ENCODE results near the gene STK25.

Gene STK25

DNA sequence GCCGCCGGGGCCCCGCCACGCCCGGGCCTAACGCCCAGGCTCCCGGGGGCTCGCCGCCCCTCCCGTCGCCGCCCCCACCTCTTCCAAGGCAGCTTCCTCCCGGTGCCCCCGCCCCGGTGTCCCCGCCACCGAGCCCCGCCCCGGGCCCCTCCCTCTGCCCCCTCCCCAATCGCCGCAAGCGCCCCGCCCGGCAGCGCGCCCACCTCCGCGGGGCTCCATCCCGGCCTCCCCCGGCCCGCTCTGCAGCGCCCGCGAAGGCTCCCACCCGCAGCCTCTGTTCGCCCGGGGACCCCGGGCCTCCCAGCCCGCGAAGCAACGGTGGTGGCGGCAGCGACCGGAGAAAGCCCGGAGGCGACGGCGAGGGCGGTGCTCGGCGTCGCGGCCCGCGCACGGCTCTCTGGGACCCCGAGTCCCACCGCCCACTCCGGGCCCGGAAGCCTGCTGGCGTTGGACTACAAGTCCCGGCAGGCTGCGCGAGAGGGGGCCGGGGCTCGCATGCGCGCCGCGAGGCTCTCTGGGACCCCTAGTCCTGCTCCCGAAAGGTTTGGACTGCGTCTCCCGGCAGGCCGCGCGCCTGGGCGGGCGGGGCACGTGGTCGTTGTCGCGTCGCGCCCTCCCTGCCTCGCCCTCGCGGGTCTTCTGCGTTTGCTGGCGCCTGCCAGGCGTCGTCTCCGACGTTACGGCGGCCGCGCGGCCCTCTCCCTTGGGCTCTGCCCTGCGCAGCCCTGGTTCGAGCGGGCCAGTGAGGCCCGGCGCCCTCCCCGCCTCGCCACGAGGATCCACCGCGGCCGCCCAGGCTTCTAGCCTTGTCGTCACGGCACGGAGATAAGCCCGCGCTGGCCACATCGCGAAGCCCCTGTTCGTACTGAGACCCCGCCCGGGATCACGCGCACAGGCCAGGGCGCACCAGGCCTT, at the start of gene STK25 (continued):
- TF ChIP-seq ZNF664 (tag by site-specific recombination; IDR thresholded peaks at IDR 0.05) (no peak), ZNF639 (tag by site-specific recombination; IDR thresholded peaks at IDR 0.05) (no peak), ZNF398 (tag by site-specific recombination; IDR thresholded peaks at IDR 0.05) (peak; percentile 78), REST (tag by site-specific recombination; IDR thresholded peaks at IDR 0.05) (no peak), ZFP3 (tag by site-specific recombination; IDR thresholded peaks at IDR 0.05; ENCODE audit: low read depth) (no peak), ZNF10 (tag by site-specific recombination; IDR thresholded peaks at IDR 0.05) (no peak), SP3 (tag by site-specific recombination; IDR thresholded peaks at IDR 0.05) (peak; percentile 92), ZNF132 (tag by site-specific recombination; IDR thresholded peaks at IDR 0.05; ENCODE audit: borderline replicate concordance) (no peak), ZNF792 (tag by site-specific recombination; IDR thresholded peaks at IDR 0.05) (no peak), ZNF140 (tag by site-specific recombination; IDR thresholded peaks at IDR 0.05) (no peak), ZNF529 (tag by site-specific recombination; IDR thresholded peaks at IDR 0.05; ENCODE audit: insufficient replicate concordance) (no peak), ZNF223 (tag by site-specific recombination; IDR thresholded peaks at IDR 0.05) (no peak), ZBTB8A (tag by site-specific recombination; IDR thresholded peaks at IDR 0.05) (peak; percentile 91), ZNF555 (tag by site-specific recombination; conservative IDR thresholded peaks at IDR 0.05) (no peak), ZNF423 (tag by site-specific recombination; IDR thresholded peaks at IDR 0.05) (no peak), ZNF629 (tag by site-specific recombination; IDR thresholded peaks at IDR 0.05) (0 out of 2 replicates have a peak, but pooled peaks have one; percentile 16), PRDM4 (tag by site-specific recombination; IDR thresholded peaks at IDR 0.05) (no peak), ZNF791 (tag by site-specific recombination; IDR thresholded peaks at IDR 0.05) (no peak), ZNF416 (tag by site-specific recombination; IDR thresholded peaks at IDR 0.05) (no peak), ZNF292 (tag by site-specific recombination; IDR thresholded peaks at IDR 0.05; ENCODE audit: borderline replicate concordance, low read depth) (no peak)
- TF ChIP-seq, protein P1, sequence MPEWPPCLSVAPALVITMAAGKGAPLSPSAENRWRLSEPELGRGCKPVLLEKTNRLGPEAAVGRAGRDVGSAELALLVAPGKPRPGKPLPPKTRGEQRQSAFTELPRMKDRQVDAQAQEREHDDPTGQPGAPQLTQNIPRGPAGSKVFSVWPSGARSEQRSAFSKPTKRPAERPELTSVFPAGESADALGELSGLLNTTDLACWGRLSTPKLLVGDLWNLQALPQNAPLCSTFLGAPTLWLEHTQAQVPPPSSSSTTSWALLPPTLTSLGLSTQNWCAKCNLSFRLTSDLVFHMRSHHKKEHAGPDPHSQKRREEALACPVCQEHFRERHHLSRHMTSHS (tag by site-specific recombination; IDR thresholded peaks at IDR 0.05), result no peak
- TF ChIP-seq, protein P2, sequence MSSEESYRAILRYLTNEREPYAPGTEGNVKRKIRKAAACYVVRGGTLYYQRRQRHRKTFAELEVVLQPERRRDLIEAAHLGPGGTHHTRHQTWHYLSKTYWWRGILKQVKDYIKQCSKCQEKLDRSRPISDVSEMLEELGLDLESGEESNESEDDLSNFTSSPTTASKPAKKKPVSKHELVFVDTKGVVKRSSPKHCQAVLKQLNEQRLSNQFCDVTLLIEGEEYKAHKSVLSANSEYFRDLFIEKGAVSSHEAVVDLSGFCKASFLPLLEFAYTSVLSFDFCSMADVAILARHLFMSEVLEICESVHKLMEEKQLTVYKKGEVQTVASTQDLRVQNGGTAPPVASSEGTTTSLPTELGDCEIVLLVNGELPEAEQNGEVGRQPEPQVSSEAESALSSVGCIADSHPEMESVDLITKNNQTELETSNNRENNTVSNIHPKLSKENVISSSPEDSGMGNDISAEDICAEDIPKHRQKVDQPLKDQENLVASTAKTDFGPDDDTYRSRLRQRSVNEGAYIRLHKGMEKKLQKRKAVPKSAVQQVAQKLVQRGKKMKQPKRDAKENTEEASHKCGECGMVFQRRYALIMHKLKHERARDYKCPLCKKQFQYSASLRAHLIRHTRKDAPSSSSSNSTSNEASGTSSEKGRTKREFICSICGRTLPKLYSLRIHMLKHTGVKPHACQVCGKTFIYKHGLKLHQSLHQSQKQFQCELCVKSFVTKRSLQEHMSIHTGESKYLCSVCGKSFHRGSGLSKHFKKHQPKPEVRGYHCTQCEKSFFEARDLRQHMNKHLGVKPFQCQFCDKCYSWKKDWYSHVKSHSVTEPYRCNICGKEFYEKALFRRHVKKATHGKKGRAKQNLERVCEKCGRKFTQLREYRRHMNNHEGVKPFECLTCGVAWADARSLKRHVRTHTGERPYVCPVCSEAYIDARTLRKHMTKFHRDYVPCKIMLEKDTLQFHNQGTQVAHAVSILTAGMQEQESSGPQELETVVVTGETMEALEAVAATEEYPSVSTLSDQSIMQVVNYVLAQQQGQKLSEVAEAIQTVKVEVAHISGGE (tag by site-specific recombination; conservative IDR thresholded peaks at IDR 0.05; ENCODE audit: low read depth), result no peak
